ENCODE measurements around the gene PACSIN3. TPM values are rescaled to one million over a fixed set of nuclear protein-coding genes. Genes with fewer than 3 reads are reported as not detected.

The PACSIN3 gene
- total and polyA plus RNA-seq, 2 of the 8 experiments (the other 6 are each of a cell fraction or from before 2014, with no cell fraction given), result 23.8 to 47.2 TPM

GRCh38 chr11:47183969-47184368, 2.3 kb downstream of the PACSIN3 start (continued):
- TF ChIP-seq EP300 (IDR thresholded peaks at IDR 0.05; ENCODE audit: borderline replicate concordance in 1 of 2, low read depth in 2 of 2, low read length in 2 of 2) (no peak), YY1 (IDR thresholded peaks at IDR 0.05; ENCODE audit: low read depth, low read length) (no peak), FOSL1 (IDR thresholded peaks at IDR 0.05; ENCODE audit: insufficient read depth, low read depth, low read length) (no peak), JUND (IDR thresholded peaks at IDR 0.05; ENCODE audit: low read length) (no peak), ASH2L (IDR thresholded peaks at IDR 0.05; ENCODE audit: low read length) (no peak), BRCA1 (IDR thresholded peaks at IDR 0.05; ENCODE audit: low read depth, low read length) (no peak), RAD21 (IDR thresholded peaks at IDR 0.05 in 1 of 2, conservative IDR thresholded peaks at IDR 0.05 in 1 of 2; ENCODE audit: low read depth in 2 of 2, low read length in 2 of 2) (no peak), SP2 (IDR thresholded peaks at IDR 0.05; ENCODE audit: low read length) (no peak), RNF2 (IDR thresholded peaks at IDR 0.05; ENCODE audit: borderline replicate concordance, low read depth, low read length, missing control alignments, poor library complexity, severe bottlenecking) (no peak), NANOG (IDR thresholded peaks at IDR 0.05; ENCODE audit: insufficient read depth, low read depth, low read length, poor library complexity, severe bottlenecking) (no peak), POLR2AphosphoS5 (IDR thresholded peaks at IDR 0.05; ENCODE audit: low read depth, low read length) (no peak)
